GM23338 (cell line): Measurements from ENCODE around the gene AP3S1. TPM values are rescaled to one million over a fixed set of nuclear protein-coding genes. Genes with fewer than 3 reads are reported as not detected.

ENCODE experiments used
- ATAC-seq: fragments of 200-7000 bp; cut with Tn5 transposase; 3 replicates; pipeline ENCODE4 v1.9.1; 2020
- DNase-seq: peaks from one replicate; pipeline ENCODE4 v3.0.0-alpha.2; 2015; ENCODE audit warnings: low spot score
- H2AFZ ChIP-seq: fragments of 200-600 bp; sonication (generic); 2 replicates; pipeline ENCODE4 v1.8.0; 2016; ENCODE audit warnings: antibody characterized with exemption, mild to moderate bottlenecking, moderate library complexity
- H3F3A ChIP-seq: fragments of 200-600 bp; sonication (generic); replicated peaks from 2 replicates; pipeline ENCODE4 v1.8.0; 2017; ENCODE audit warnings: antibody characterized with exemption, mixed run types, low read depth
- H3K27ac ChIP-seq: fragments of 200-600 bp; sonication (generic); 2 replicates; pipeline ENCODE4 v1.6.1; 2016; ENCODE audit warnings: low read depth
- H3K27me3 ChIP-seq: fragments of 200-600 bp; sonication (generic); 2 replicates; pipeline ENCODE4 v1.8.0; 2016; ENCODE audit warnings: mild to moderate bottlenecking, mixed run types, moderate library complexity; ENCODE audit not compliant: insufficient read depth
- H3K36me3 ChIP-seq: fragments of 200-600 bp; sonication (generic); 2 replicates; pipeline ENCODE4 v1.8.0; 2016; ENCODE audit warnings: mild to moderate bottlenecking; ENCODE audit not compliant: insufficient read depth
- H3K4me1 ChIP-seq: fragments of 200-600 bp; sonication (generic); 2 replicates; pipeline ENCODE4 v1.8.0; 2016; ENCODE audit warnings: mild to moderate bottlenecking, moderate library complexity; ENCODE audit not compliant: insufficient read depth
- H3K4me2 ChIP-seq: fragments of 200-600 bp; sonication (generic); 2 replicates; pipeline ENCODE4 v1.7.1; 2017; ENCODE audit warnings: mixed run types
- H3K4me3 ChIP-seq: fragments of 200-600 bp; sonication (generic); 2 replicates; pipeline ENCODE4 v1.6.1; 2016; ENCODE audit warnings: mixed run types
- H3K79me2 ChIP-seq: fragments of 200-600 bp; sonication (generic); replicated peaks from 2 replicates; pipeline ENCODE4 v1.8.0; 2017; ENCODE audit warnings: mild to moderate bottlenecking; ENCODE audit not compliant: insufficient read depth
- H3K9me2 ChIP-seq: fragments of 200-600 bp; sonication (generic); 2 replicates; pipeline ENCODE4 v1.8.0; 2017; ENCODE audit not compliant: insufficient read depth
- H4K20me1 ChIP-seq: fragments of 200-600 bp; sonication (generic); replicated peaks from 2 replicates; pipeline ENCODE4 v1.8.0; 2017; ENCODE audit warnings: mild to moderate bottlenecking; ENCODE audit not compliant: insufficient read depth
- H3K27ac Mint-ChIP-seq: 2 replicates; pipeline ENCODE4 v1.8.0; 2020; ENCODE audit warnings: inconsistent platforms, mild to moderate bottlenecking, moderate library complexity, mixed read lengths
- H3K27me3 Mint-ChIP-seq: 3 replicates; pipeline ENCODE4 v1.8.0; 2022; ENCODE audit warnings: low read depth, mild to moderate bottlenecking, moderate library complexity, mixed read lengths, inconsistent platforms; ENCODE audit not compliant: insufficient read depth, poor library complexity
- H3K36me3 Mint-ChIP-seq: 3 replicates; pipeline ENCODE4 v1.8.0; 2021; ENCODE audit warnings: low read depth, mild to moderate bottlenecking, inconsistent platforms, moderate library complexity, mixed read lengths
- H3K4me1 Mint-ChIP-seq: 3 replicates; pipeline ENCODE4 v1.8.0; 2020; ENCODE audit warnings: mild to moderate bottlenecking, inconsistent platforms, mixed read lengths
- H3K4me3 Mint-ChIP-seq: 3 replicates; pipeline ENCODE4 v1.8.0; 2021; ENCODE audit warnings: moderate library complexity, mild to moderate bottlenecking, inconsistent platforms, mixed read lengths
- H3K9me3 Mint-ChIP-seq: 3 replicates; pipeline ENCODE4 v1.8.0; 2020; ENCODE audit warnings: moderate library complexity, mild to moderate bottlenecking, inconsistent platforms, mixed read lengths
- CREB1 ChIP-seq: fragments of 250-450 bp; sonication (Bioruptor Pico); IDR thresholded peaks from 2 replicates; pipeline ENCODE4 v1.5.0; 2020; ENCODE audit warnings: low read depth, mild to moderate bottlenecking, moderate library complexity
- CTCF ChIP-seq, 2 experiments: fragments of 200-600 bp in 1 of 2; sonication (generic) in 1 of 2; conservative IDR thresholded peaks; 2 replicates each; pipeline versions ENCODE4 v1.5.1 to v1.6.1; 2016 to 2017; ENCODE audit warnings: antibody characterized with exemption in 2 of 2, low read depth in 2 of 2, mild to moderate bottlenecking in 2 of 2, moderate library complexity in 1 of 2
- ETS1 ChIP-seq: IDR thresholded peaks from 2 replicates; pipeline ENCODE4 v1.6.1; 2016; ENCODE audit warnings: antibody characterized with exemption
- EZH2 ChIP-seq: fragments of 200-600 bp; sonication (generic); IDR thresholded peaks from one replicate; pipeline ENCODE4 v1.8.0; 2017; ENCODE audit warnings: antibody characterized with exemption, mild to moderate bottlenecking, low read depth; ENCODE audit not compliant: unreplicated experiment
- EZH2phosphoT487 ChIP-seq: fragments of 200-600 bp; sonication (generic); IDR thresholded peaks from one replicate; pipeline ENCODE4 v1.8.1; 2018; ENCODE audit warnings: antibody characterized with exemption; ENCODE audit not compliant: unreplicated experiment
- NANOG ChIP-seq: IDR thresholded peaks from 2 replicates; pipeline ENCODE4 v1.6.1; 2016; ENCODE audit warnings: antibody characterized with exemption, borderline replicate concordance
- POLR2AphosphoS5 ChIP-seq: IDR thresholded peaks from 2 replicates; pipeline ENCODE4 v1.6.1; 2016; ENCODE audit warnings: antibody characterized with exemption, low read depth
- REST ChIP-seq: IDR thresholded peaks from one replicate; pipeline ENCODE4 v1.6.1; 2018; ENCODE audit warnings: antibody characterized with exemption; ENCODE audit not compliant: unreplicated experiment
- STAT1 ChIP-seq: IDR thresholded peaks from one replicate; pipeline ENCODE4 v1.6.1; 2016; ENCODE audit warnings: antibody characterized with exemption; ENCODE audit not compliant: unreplicated experiment
- ZNF114 ChIP-seq: fragments of 250-450 bp; sonication (Bioruptor Pico); IDR thresholded peaks from 2 replicates; pipeline ENCODE4 v1.5.0; 2020; ENCODE audit warnings: mild to moderate bottlenecking, moderate library complexity
- ZNF331 ChIP-seq: fragments of 250-450 bp; sonication (Bioruptor Pico); IDR thresholded peaks from 2 replicates; pipeline ENCODE4 v1.5.0; 2020; ENCODE audit warnings: low read depth, mild to moderate bottlenecking, moderate library complexity
- polyA plus RNA-seq: library from polyadenylated mRNA; unstranded; fragments of >200 nt; fragmentation: Nextera tagmentation; extraction: Ambion mirVana; gene quantifications from 2 replicates; pipeline ENCODE4 v1.2.1, GENCODE V29; 2016
- total RNA-seq: library from RNA; depleted of rRNA; stranded (reverse); fragments of >200 nt; shearing (Covaris generic); gene quantifications from 2 replicates; pipeline ENCODE4 v1.2.3, GENCODE V29; 2014

Gene AP3S1
- total and polyA plus RNA-seq, 2 experiments from 2014 or later = 143 to 232 TPM

GRCh38 chr5:115941051-115941675 is 99.4 kb downstream of the AP3S1 start:
- ATAC-seq = no peak
- Histone ChIP-seq H3K36me3 (no peaks in the 10 kb centered on the region), H2AFZ (no peak overlapping the region), H3K79me2 (no peaks in the 10 kb centered on the region), H3F3A (no peaks in the 10 kb centered on the region), H3K4me3 (no peak overlapping the region), H3K27ac (no peak overlapping the region), H3K27me3 (no peaks in the 10 kb centered on the region), H4K20me1 (no peaks in the 10 kb centered on the region), H3K4me1 (peaks cover 13% of the 10 kb centered on the region), H3K4me2 (no peak overlapping the region), H3K9me2 (peaks cover 4% of the 10 kb centered on the region; the same call in 1 of the 2 replicates)
- H3K4me3 Mint-ChIP-seq = no peak overlapping the region
- no peak for DNase-seq
- H3K27me3 Mint-ChIP-seq = peaks cover 3% of the 10 kb centered on the region
- H3K9me3 Mint-ChIP-seq = peaks cover 2% of the 10 kb centered on the region; the same call in 1 of the 3 replicates
- H3K36me3 Mint-ChIP-seq = no peaks in the 10 kb centered on the region
- H3K4me1 Mint-ChIP-seq = peaks cover 21% of the 10 kb centered on the region
- no peak overlapping the region for H3K27ac Mint-ChIP-seq
- no peak for TF ChIP-seq ETS1
- TF ChIP-seq EZH2 = no peak

- DNase-seq = no peak
- Histone ChIP-seq H3K79me2 (no peaks in the 10 kb centered on the region), H3F3A (no peaks in the 10 kb centered on the region), H3K27me3 (no peaks in the 10 kb centered on the region), H3K36me3 (no peaks in the 10 kb centered on the region), H3K9me2 (peaks cover 10% of the 10 kb centered on the region), H3K27ac (no peak overlapping the region), H3K4me2 (no peak overlapping the region), H2AFZ (no peak overlapping the region), H3K4me1 (peaks cover 6% of the 10 kb centered on the region), H4K20me1 (no peaks in the 10 kb centered on the region), H3K4me3 (no peak overlapping the region)
- Mint-ChIP-seq H3K4me3 (no peak overlapping the region), H3K36me3 (no peaks in the 10 kb centered on the region), H3K4me1 (peaks cover 6% of the 10 kb centered on the region), H3K9me3 (peaks cover 2% of the 10 kb centered on the region; the same call in 1 of the 3 replicates), H3K27ac (no peak overlapping the region), H3K27me3 (peaks cover 3% of the 10 kb centered on the region)
- ATAC-seq = no peak
- TF ChIP-seq CTCF (conservative IDR thresholded peaks at IDR 0.05; ENCODE audit: low read depth in 2 of 2) (no peak), ZNF114 (CRISPR knock-in tag) (no peak), POLR2AphosphoS5 (no peak), NANOG (no peak), CREB1 (CRISPR knock-in tag) (no peak), STAT1 (no peak), REST (no peak), EZH2phosphoT487 (no peak), ZNF331 (no peak), ETS1 (no peak)
Observed at GRCh38 chr5:115944501-115944900, 102.8 kb downstream of the AP3S1 start.
